GM12891 (cell line): Measurements from ENCODE around the gene CLCN1.

Source experiments
- DNase-seq: peaks from one replicate; pipeline ENCODE4 v3.0.0; 2011; ENCODE audit warnings: low spot score; ENCODE audit not compliant: insufficient read length
- FAIRE-seq: peaks from 2 replicates; lab custom pipeline; 2011; peaks lifted over from hg19 to GRCh38; lab: Jason Lieb, UNC
- PAX5 ChIP-seq: IDR thresholded peaks from 2 replicates; pipeline ENCODE4 v1.6.1; 2011; ENCODE audit warnings: low read length, moderate library complexity, mild to moderate bottlenecking; ENCODE audit not compliant: insufficient read depth, severe bottlenecking
- POLR2A ChIP-seq: IDR thresholded peaks from 2 replicates; pipeline ENCODE4 v1.6.1; 2011; ENCODE audit warnings: low read depth, low read length, control low read depth
- POLR2AphosphoS5 ChIP-seq: IDR thresholded peaks from 2 replicates; pipeline ENCODE4 v1.6.1; 2011; ENCODE audit warnings: low read depth, low read length, control low read depth
- POU2F2 ChIP-seq: IDR thresholded peaks from 2 replicates; pipeline ENCODE4 v1.6.1; 2011; ENCODE audit warnings: low read depth, mild to moderate bottlenecking, control low read depth, low read length, moderate library complexity
- SPI1 ChIP-seq: IDR thresholded peaks from 2 replicates; pipeline ENCODE4 v1.6.1; 2011; ENCODE audit warnings: low read depth, low read length, control low read depth
- TAF1 ChIP-seq: IDR thresholded peaks from 2 replicates; pipeline ENCODE4 v1.6.1; 2011; ENCODE audit warnings: low read depth, low read length, control low read depth

The CLCN1 gene

DNA sequence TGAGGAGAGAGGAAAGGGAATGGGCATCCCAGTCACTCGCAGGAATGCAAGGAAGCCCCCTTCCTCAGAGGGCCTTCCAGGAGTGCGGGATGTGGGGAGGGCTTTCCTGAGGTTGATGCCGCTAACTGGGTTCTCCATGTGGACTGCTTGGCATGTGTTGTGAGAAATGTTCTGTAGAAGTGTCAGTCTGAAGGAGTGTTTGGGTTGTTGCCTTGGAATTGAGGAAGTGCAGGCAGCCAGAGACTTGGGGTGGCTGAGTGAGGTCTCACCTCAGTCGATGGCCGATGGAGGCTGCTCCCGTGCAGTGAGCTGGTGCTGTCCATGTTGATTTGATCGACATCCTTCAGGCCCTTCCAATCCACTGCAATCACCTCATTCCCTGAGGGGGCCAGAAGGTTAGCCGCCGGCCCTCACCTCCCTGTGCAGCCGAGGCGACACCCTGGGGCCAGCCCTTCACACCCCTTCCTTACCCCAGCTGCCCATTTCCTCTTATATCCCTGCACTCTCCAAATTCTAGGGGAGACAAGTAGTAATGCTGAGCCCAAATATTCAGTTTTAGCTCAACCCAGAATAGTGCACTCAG, 44.0 kb downstream of the CLCN1 start:
- DNase-seq (no peak), FAIRE-seq (no peak)
- TF ChIP-seq POU2F2 (no peak), POLR2AphosphoS5 (no peak), TAF1 (no peak), SPI1 (peak; percentile 69), POLR2A (no peak), PAX5 (no peak)

DNA sequence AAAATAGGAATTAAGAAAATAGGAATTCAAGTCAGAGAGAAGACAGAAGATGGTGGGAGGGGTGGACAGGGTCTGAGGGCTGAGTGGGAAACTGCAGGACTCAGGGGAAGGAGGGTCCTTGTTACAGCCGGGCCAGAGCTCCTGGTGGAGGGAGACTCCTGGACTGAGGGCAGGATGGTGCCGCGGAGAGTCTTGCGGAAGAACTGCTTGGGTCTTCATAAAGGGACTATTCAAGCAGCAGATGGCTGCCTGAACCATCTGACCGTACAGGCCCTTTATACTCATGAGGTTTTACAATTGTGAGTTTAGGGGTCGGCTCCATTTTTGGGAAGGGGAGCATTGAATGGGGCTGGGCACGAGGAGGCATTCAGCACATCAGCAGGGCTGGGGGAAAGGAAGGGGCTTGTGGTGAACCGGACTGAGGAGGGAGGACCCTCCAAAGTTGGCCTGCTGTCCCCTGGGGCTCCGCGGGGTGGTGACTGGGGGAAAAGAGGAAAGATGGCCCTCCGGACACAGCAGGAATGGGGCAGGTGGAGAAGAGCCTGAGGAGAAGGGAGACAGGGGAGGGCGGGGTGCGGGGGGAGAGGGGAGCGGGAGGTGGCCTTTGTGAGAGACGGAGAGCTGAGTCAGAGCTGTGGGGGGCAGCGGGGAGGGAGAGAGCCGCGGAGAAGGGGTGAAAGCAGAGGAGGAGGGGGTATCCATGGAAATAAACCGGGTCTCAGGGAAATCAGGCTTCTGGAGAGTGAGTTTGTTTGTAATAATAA, 45.1 kb downstream of the CLCN1 start:
- TF ChIP-seq SPI1 (no peak), PAX5 (no peak)
- DNase-seq, result no peak
- no peak for FAIRE-seq

DNA sequence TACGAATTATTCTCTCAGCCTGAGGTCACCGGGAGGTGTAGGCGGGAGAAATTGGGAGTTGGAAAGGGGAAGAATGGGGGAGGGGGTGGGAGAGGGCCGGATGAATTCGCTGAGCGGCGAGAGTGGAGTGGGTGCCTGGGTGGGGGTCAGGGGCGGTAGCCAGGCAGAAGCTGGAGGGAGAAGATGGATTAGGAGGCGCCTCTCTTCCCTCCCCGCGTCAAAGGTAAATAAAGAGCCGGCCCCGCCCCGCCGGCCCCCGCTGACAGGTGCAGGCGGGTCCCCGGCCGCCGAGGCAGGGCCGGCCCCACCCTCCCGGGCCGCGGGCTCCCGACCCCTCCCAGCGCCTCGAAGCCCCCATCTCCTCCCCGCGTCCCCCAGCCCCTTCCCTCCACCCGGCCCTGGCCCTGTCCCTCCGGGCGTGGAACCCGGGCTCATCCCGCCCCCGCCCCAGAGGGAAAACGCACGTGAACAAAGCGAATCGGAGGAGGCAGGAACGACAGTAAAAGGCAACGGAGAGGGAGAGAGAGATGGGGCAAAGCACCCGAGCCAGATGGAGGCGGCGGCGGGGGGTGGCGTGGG, 45.7 kb downstream of the CLCN1 start:
- FAIRE-seq (no peak), DNase-seq (no peak)
- TF ChIP-seq POLR2AphosphoS5, result no peak
- no peak for TF ChIP-seq POLR2A
- no peak for TF ChIP-seq PAX5
- TF ChIP-seq POU2F2, result no peak
- no peak for TF ChIP-seq SPI1

DNA sequence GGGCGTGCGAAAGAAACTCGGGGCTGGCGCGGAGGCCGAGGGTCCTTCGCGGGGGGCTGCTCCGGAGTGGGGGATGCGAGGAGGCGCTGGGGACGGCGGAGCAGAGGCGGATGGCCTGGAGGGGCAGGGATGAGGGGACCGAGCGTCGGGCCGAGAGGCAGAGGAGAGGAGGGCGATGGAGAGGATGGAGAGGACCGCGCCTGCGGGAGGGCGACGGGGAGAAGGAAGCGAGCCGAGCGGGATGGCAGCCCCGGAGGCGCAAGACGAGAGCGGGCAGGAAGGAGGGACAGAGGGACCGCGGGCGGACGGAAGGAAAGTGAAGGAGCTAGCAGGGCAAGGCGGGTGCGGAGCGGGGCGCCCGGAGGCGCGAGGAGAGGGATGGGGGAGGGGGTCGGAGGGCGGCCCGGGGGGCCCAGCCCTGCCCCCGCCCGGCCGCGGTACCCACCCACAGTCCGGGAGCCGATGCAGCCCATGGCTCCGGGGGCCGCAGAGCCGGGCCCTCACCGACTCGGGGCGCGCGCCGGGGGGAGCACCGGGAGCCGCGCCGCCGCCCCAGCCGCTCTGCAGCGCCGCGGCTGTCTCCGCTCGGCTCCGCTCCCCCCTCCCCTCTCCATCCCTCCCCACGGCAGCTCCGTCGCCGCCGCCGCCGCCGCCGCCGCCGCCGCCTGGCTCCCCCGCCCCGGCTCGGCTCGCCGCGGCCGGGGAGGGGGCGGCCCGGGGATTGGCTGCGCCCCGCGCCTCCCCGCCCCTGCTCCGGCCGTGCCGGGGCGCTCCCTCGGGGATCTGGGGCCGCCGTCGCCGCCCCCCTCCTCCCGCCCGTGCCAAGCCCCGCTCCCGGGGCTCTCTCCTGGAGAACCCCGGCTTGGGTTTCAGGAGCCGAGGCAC, 46.5 kb downstream of the CLCN1 start, which contains the start of gene FAM131B:
Gene FAM131B (minus strand): TSS at position 583 of the 885 bp plus-strand sequence. CDS start 110 bp downstream, at position 473.
- TF ChIP-seq PAX5 (no peak), POU2F2 (no peak), TAF1 (no peak), POLR2A (no peak), SPI1 (no peak)
- FAIRE-seq (no peak), DNase-seq (peak; percentile 59)

DNA sequence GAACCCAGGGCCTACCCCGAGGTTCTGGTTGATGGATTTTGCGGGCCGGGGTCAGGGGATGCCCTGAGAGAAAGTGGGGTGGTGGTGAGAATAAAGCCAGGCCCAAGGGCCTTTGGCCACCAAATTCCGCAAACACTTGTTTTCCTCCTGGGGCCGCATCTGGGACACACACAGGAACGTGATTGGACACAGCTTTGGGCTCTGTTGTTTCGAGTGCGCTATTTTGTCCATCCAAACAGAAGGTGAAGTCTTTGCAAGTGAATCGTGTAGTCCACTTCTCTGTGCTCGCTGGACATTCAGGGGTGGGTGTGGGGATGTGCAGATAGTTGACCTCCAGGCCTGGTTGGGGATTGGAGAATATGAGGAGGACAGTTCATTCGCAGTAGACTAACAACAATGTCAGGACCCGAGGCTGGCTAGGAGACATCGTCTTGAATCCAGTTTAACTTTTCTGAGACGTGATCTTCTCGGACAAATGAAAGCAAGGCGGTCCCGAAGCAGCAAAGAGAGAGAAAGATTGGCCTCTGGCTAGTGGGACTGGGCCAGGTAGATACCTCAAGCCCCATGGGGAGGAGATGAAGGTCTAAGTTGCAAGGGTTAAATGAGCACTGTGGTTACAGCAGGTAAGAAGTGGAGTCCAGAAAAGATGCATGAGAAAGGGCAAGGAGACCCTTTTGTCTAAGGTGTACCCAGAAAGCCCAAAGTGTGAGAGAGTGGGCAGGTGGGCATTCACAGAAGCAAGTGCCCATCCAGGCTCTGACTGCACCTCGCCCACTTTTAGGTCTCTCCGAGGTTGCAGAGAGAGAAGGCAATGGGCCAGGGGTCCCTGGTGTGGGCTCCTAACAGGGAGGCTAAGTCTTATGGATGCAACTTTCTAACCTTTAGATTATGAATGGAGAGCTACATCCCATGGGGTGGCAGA, 47.4 kb downstream of the CLCN1 start:
- FAIRE-seq (no peak), DNase-seq (no peak)
- TF ChIP-seq POLR2A, result no peak
- no peak for TF ChIP-seq SPI1
- TF ChIP-seq POLR2AphosphoS5, result no peak
- no peak for TF ChIP-seq POU2F2
- no peak for TF ChIP-seq TAF1
- no peak for TF ChIP-seq PAX5

DNA sequence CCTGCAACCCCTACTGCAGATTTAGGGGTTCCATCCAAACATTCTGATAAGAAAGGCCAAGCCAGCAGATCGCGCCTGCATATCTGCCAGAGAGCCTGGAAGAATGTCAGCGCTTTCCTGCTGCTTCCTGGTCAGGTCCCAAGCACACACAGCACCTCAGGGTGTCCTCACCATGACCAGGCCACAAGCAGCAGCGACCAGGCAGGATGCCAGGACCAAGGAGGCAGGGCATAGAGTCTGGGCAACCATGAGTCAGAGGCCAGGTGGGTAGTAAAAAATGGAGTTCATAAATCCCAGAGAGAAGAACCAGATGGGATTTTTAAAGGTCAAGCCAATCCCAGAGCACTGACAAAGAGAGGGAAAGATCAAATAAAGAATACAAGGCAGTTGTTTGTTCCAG, 52.1 kb downstream of the CLCN1 start:
- DNase-seq, result no peak
- FAIRE-seq, result no peak
- TF ChIP-seq SPI1, result no peak
- no peak for TF ChIP-seq POU2F2

DNA sequence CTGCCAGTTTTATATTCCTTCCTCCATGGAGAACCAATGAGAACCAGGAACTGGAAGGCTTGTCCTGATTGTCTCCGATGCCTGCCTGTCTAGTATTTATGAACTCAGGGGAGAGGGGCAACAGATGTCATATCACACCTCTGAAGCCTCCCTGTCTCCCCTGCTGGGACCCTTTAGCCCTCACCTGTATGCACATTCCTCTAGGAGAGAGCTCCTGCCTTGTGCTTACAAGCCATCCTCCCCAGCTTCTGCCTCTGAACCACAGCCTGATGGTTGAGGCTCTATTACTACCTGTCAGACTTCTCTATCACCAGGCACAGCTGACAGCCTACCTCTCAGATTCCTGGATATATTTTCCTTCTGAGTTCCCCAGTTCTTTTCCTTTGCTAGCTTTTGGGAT, 52.5 kb downstream of the CLCN1 start:
- FAIRE-seq, result no peak
- DNase-seq, result no peak
- TF ChIP-seq POU2F2 (no peak), POLR2AphosphoS5 (no peak), PAX5 (no peak), TAF1 (no peak), SPI1 (no peak), POLR2A (no peak)

DNA sequence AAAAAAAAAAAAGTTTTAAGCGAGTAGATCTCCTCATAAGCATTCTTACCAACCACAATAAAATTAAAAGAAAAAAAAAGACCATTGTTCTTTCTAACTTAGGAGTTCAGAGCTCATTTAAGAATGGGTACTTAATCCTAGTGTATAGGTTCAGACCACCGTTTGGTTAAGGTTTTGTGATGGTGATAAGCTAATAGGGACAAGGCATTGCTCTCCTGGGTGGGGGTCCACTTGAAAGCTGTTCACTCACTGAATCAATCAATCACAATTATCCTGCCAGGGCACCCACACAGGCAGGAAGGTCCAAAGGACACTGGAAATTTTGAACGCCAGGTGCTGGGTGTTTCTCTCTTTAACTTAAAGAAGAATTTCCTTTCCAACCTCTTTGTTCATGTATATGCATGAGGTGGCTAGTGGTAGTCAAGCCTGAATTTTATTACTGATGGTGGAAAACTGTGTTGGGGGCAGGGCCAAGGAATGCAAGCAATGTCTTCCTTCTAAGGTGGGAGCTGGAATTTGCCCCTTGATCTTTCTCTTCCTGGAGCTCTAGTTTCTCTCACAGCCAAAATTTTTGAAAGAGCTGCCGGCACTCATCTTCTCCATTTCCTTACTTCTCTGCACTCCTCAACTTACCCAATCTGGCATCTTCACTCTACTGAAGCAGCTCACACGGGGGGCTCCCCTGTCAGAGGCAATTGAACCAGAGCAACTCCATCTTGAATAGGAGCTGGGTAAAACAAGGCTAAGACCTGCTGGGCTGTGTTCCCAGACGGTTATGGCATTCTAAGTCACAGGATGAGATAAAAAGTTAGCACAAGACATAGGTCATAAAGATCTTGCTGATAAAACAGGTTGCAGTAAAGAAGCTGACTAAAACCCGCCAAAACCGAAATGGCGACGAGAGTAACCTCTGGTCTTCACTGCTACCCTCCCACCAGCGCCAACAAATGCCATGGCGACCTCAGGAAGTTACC, 54.1 kb downstream of the CLCN1 start:
- no peak for DNase-seq
- no peak for FAIRE-seq
- no peak for TF ChIP-seq POU2F2
- TF ChIP-seq TAF1, result no peak
- no peak for TF ChIP-seq SPI1
- no peak for TF ChIP-seq POLR2AphosphoS5
- no peak for TF ChIP-seq POLR2A
- no peak for TF ChIP-seq PAX5
